Neural cell (in vitro differentiated cells): ENCODE results near the gene KLHL17. TPM values are rescaled to one million over a fixed set of nuclear protein-coding genes. Genes with fewer than 3 reads are reported as not detected.

Experiments
- H2AFZ ChIP-seq: fragments of 200-600, 300-800 bp; sonication (generic), shearing (Covaris generic); 2 replicates; pipeline ENCODE4 v1.6.0; 2014; ENCODE audit warnings: low read depth, mild to moderate bottlenecking, antibody characterized with exemption, low read length, moderate library complexity
- H3F3A ChIP-seq: fragments of 200-600 bp; shearing (Covaris generic); 2 replicates; pipeline ENCODE4 v1.6.1; 2016; ENCODE audit warnings: mild to moderate bottlenecking, moderate library complexity, mixed read lengths, antibody characterized with exemption, low read length; ENCODE audit not compliant: insufficient read depth, poor library complexity, severe bottlenecking
- H3K27ac ChIP-seq: fragments of 200-600, 300-800 bp; sonication (generic), shearing (Covaris generic); 2 replicates; pipeline ENCODE4 v1.5.1; 2014; ENCODE audit warnings: mild to moderate bottlenecking, low read length, moderate library complexity
- H3K27me3 ChIP-seq: fragments of 300-800, 200-600 bp; sonication (generic), shearing (Covaris generic); 2 replicates; pipeline ENCODE4 v1.6.0; 2014; ENCODE audit warnings: mild to moderate bottlenecking, low read depth, low read length, moderate library complexity; ENCODE audit not compliant: insufficient read depth
- H3K36me3 ChIP-seq: fragments of 300-800, 200-600 bp; sonication (generic), shearing (Covaris generic); 2 replicates; pipeline ENCODE4 v1.5.1; 2014; ENCODE audit warnings: mild to moderate bottlenecking, antibody characterized with exemption, low read length, moderate library complexity; ENCODE audit not compliant: insufficient read depth
- H3K4me2 ChIP-seq: fragments of 300-800, 200-600 bp; sonication (generic), shearing (Covaris generic); 2 replicates; pipeline ENCODE4 v1.6.0; 2014; ENCODE audit warnings: mild to moderate bottlenecking, low read length
- H3K4me3 ChIP-seq: fragments of 300-800, 200-600 bp; sonication (generic), shearing (Covaris generic); 2 replicates; pipeline ENCODE4 v1.5.1; 2014; ENCODE audit warnings: mild to moderate bottlenecking, low read length, moderate library complexity
- H3K79me2 ChIP-seq: fragments of 200-600 bp; shearing (Covaris generic); replicated peaks from 2 replicates; pipeline ENCODE4 v1.6.0; 2014; ENCODE audit warnings: mild to moderate bottlenecking, low read length, moderate library complexity; ENCODE audit not compliant: insufficient read depth
- H3K9ac ChIP-seq: fragments of 300-800, 200-600 bp; sonication (generic), shearing (Covaris generic); 2 replicates; pipeline ENCODE4 v1.6.1; 2016; ENCODE audit warnings: mild to moderate bottlenecking, low read length, mixed read lengths
- H3K9me2 ChIP-seq: fragments of 200-600 bp; shearing (Covaris generic); 2 replicates; pipeline ENCODE4 v1.6.1; 2016; ENCODE audit warnings: mild to moderate bottlenecking, low read length, mixed read lengths; ENCODE audit not compliant: insufficient read depth
- H3K9me3 ChIP-seq: fragments of 200-600, 300-800 bp; sonication (generic), shearing (Covaris generic); 2 replicates; pipeline ENCODE4 v1.6.1; 2016; ENCODE audit warnings: mild to moderate bottlenecking, mixed run types, low read length, moderate library complexity, mixed read lengths
- H4K20me1 ChIP-seq: fragments of 200-600 bp; shearing (Covaris generic); 2 replicates; pipeline ENCODE4 v1.6.1; 2016; ENCODE audit warnings: mild to moderate bottlenecking, mixed run types; ENCODE audit not compliant: insufficient read depth
- EP300 ChIP-seq: fragments of 450-650 bp; conservative IDR thresholded peaks from 2 replicates; pipeline ENCODE4 v1.6.1; 2014; ENCODE audit warnings: antibody characterized with exemption, mild to moderate bottlenecking, moderate library complexity; ENCODE audit not compliant: poor library complexity, severe bottlenecking
- EZH2 ChIP-seq: fragments of 200-600, 300-800 bp; shearing (Covaris generic), sonication (generic); IDR thresholded peaks from 2 replicates; pipeline ENCODE4 v1.6.1; 2014; ENCODE audit warnings: antibody characterized with exemption, low read length, borderline replicate concordance, mild to moderate bottlenecking; ENCODE audit not compliant: insufficient read depth, poor library complexity, severe bottlenecking
- MXI1 ChIP-seq: fragments of 450-650 bp; conservative IDR thresholded peaks from 2 replicates; pipeline ENCODE4 v1.6.1; 2014; ENCODE audit warnings: antibody characterized with exemption, mild to moderate bottlenecking; ENCODE audit not compliant: poor library complexity, severe bottlenecking
- POLR2AphosphoS5 ChIP-seq: IDR thresholded peaks from 2 replicates; pipeline ENCODE4 v1.6.1; 2012
- RAD21 ChIP-seq: fragments of 450-650 bp; conservative IDR thresholded peaks from 2 replicates; pipeline ENCODE4 v1.6.1; 2014; ENCODE audit warnings: antibody characterized with exemption, mild to moderate bottlenecking, moderate library complexity
- REST ChIP-seq: IDR thresholded peaks from 2 replicates; pipeline ENCODE4 v1.6.1; 2012; ENCODE audit warnings: borderline replicate concordance
- SMC3 ChIP-seq: fragments of 450-650 bp; conservative IDR thresholded peaks from 2 replicates; pipeline ENCODE4 v1.6.1; 2014; ENCODE audit warnings: antibody characterized with exemption, mild to moderate bottlenecking, moderate library complexity; ENCODE audit not compliant: poor library complexity
- TAF1 ChIP-seq: IDR thresholded peaks from 2 replicates; pipeline ENCODE4 v1.6.1; 2012; ENCODE audit warnings: low read depth
- polyA plus RNA-seq: library from polyadenylated mRNA; depleted of rRNA; stranded (reverse); fragments of >200 nt; gene quantifications from 2 replicates; pipeline ENCODE4 v1.2.3, GENCODE V29; 2014
- TF ChIP-seq, protein P1 (sequence below): fragments of 450-650 bp; IDR thresholded peaks from 2 replicates; pipeline ENCODE4 v1.5.1; 2014; ENCODE audit warnings: antibody characterized with exemption, mild to moderate bottlenecking, moderate library complexity; ENCODE audit not compliant: poor library complexity, severe bottlenecking

Gene KLHL17
- polyA plus RNA-seq, 1 donor from 2014 or later = 52.3 TPM

DNA sequence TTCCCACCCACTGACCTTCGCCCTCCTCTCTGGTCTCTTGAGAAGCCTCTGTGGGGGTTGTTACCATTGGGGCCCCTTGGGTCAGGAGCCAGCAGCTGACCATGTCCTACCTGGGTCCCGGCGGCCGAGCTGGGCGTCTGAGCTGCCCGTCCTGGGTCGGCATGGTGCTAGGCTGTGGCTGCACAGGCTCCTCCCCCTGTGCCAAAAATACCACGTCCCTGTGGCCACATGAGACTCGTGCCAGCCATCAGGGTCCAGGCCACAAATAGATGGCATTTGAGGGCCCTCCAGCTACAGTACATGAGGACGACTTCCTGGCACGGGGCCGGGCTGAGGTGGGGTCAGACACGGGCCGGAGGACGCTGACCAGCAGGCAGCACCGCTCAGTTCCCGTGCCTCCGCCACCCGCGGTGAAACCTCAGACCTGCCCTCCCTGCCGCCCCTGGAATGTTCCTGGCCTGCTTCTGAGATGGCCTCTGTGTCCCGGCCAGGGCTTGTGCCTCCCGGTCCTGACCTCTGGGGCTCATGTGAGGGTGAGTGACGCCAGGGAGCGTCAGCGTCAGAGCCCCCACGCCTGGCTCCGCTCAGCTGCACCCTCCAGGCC is 21.7 kb downstream of the KLHL17 start, which contains the start of gene PERM1:
Gene PERM1, minus strand, starts transcription at position 139 of the 604 bp plus-strand sequence. CDS start 1,064 bp downstream, outside the sequence.
- Histone ChIP-seq H3K9me3 (no peaks in the 10 kb centered on the region), H3K36me3 (no peaks in the 10 kb centered on the region), H3F3A (no peaks in the 10 kb centered on the region), H3K79me2 (no peaks in the 10 kb centered on the region), H3K4me3 (no peak within 1 kb of the TSS), H3K27ac (no peak within 1 kb of the TSS), H2AFZ (no peak within 1 kb of the TSS), H4K20me1 (no peaks in the 10 kb centered on the region), H3K9ac (no peak within 1 kb of the TSS), H3K9me2 (no peaks in the 10 kb centered on the region), H3K27me3 (no peaks in the 10 kb centered on the region), H3K4me2 (no peak within 1 kb of the TSS)
- TF ChIP-seq REST = no peak

GRCh38 chr1:982765-983436 is 22.5 kb downstream of the KLHL17 start:
- Histone ChIP-seq H3F3A (no peaks in the 10 kb centered on the region), H3K36me3 (no peaks in the 10 kb centered on the region), H4K20me1 (no peaks in the 10 kb centered on the region), H3K9ac (no peak overlapping the region), H3K27me3 (no peaks in the 10 kb centered on the region), H3K4me2 (no peak overlapping the region), H3K9me2 (no peaks in the 10 kb centered on the region), H3K79me2 (no peaks in the 10 kb centered on the region), H2AFZ (no peak overlapping the region), H3K4me3 (no peak overlapping the region), H3K9me3 (no peaks in the 10 kb centered on the region), H3K27ac (no peak overlapping the region)
- TF ChIP-seq SMC3 (no peak), REST (no peak), EZH2 (no peak), MXI1 (no peak), RAD21 (no peak), EP300 (no peak), POLR2AphosphoS5 (no peak), TAF1 (no peak)
- TF ChIP-seq, protein P1, sequence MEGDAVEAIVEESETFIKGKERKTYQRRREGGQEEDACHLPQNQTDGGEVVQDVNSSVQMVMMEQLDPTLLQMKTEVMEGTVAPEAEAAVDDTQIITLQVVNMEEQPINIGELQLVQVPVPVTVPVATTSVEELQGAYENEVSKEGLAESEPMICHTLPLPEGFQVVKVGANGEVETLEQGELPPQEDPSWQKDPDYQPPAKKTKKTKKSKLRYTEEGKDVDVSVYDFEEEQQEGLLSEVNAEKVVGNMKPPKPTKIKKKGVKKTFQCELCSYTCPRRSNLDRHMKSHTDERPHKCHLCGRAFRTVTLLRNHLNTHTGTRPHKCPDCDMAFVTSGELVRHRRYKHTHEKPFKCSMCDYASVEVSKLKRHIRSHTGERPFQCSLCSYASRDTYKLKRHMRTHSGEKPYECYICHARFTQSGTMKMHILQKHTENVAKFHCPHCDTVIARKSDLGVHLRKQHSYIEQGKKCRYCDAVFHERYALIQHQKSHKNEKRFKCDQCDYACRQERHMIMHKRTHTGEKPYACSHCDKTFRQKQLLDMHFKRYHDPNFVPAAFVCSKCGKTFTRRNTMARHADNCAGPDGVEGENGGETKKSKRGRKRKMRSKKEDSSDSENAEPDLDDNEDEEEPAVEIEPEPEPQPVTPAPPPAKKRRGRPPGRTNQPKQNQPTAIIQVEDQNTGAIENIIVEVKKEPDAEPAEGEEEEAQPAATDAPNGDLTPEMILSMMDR = no peak
